Body of pancreas (tissue), 4 donors: Measurements from ENCODE around the gene CD81.

Experiments
- CTCF ChIP-seq, 7 experiments: fragments of 450-650 bp in 4 of 7; fragments of 200-600 bp in 3 of 7; sonication (generic) in 3 of 7; IDR thresholded peaks; one replicate each; pipeline ENCODE4 v1.5.1; 2016 to 2019; ENCODE audit warnings: antibody characterized with exemption in 7 of 7
- POLR2A ChIP-seq, 3 donors: fragments of 450-650 bp; IDR thresholded peaks; one replicate each; pipeline ENCODE4 v1.6.1; 2016; ENCODE audit warnings: antibody characterized with exemption in 3 of 3, mild to moderate bottlenecking in 2 of 3

- no peak for TF ChIP-seq POLR2A (IDR thresholded peaks at IDR 0.05)
- no peak for TF ChIP-seq CTCF (IDR thresholded peaks at IDR 0.05)
Measured at GRCh38 chr11:2390725-2391151, 13.6 kb downstream of the CD81 start.
